Measurements from ENCODE around the gene P3H4. TPM values are rescaled to one million over a fixed set of nuclear protein-coding genes. Genes with fewer than 3 reads are reported as not detected.

Gene P3H4
- polyA plus RNA-seq, 1 donor (not counting 4 experiments of a cell fraction or from before 2014, with no cell fraction given) = 4.2 TPM

GRCh38 chr17:41792845-41793783 is 18.6 kb downstream of the P3H4 start:
- peak overlapping the region; percentile 86 for H3K9ac ChIP-seq (ENCODE audit: control insufficient read depth, extremely low read depth, insufficient read depth, low read length)

GRCh38 chr17:41787021-41787418 is 24.7 kb downstream of the P3H4 start:
- Histone ChIP-seq H3K9ac (ENCODE audit: control insufficient read depth, extremely low read depth, insufficient read depth, low read length) (peak overlapping the region; percentile 38), H3K9me1 (ENCODE audit: control insufficient read depth, extremely low read depth, insufficient read depth, low read length) (peaks cover 4% of the 10 kb centered on the region), H3K4me2 (ENCODE audit: control insufficient read depth, extremely low read depth, insufficient read depth, low read depth, low read length) (peak overlapping the region; percentile 53), H3K27me3 (ENCODE audit: control insufficient read depth, extremely low read depth, insufficient read depth, low read length) (no peaks in the 10 kb centered on the region), H2AFZ (ENCODE audit: control insufficient read depth, low read length) (no peak overlapping the region), H3K36me3 (ENCODE audit: control insufficient read depth in 2 of 2, extremely low read depth in 1 of 2, insufficient read depth in 2 of 2, low read length in 2 of 2) (peaks cover 0 to 10% of the 10 kb centered on the region in 2 experiments), H3K4me3 (ENCODE audit: control insufficient read depth in 2 of 3, extremely low read depth in 1 of 3, insufficient read depth in 2 of 3, low read depth in 1 of 3, low read length in 3 of 3) (peak overlapping the region in 2 of 3 experiments; percentile 12 to 28), H3K9me3 (ENCODE audit: control insufficient read depth, low read depth, low read length) (no peaks in the 10 kb centered on the region), H3K79me2 (ENCODE audit: control insufficient read depth, insufficient read depth, low read length) (peaks cover 37% of the 10 kb centered on the region), H3K27ac (ENCODE audit: control insufficient read depth, insufficient read depth, low read length) (peak overlapping the region; percentile 78), H4K20me1 (ENCODE audit: control insufficient read depth, extremely low read depth, insufficient read depth, low read length) (peaks cover 10% of the 10 kb centered on the region), H3K4me1 (ENCODE audit: control insufficient read depth, extremely low read depth, insufficient read depth, low read length) (peaks cover 49% of the 10 kb centered on the region)
- dilution Hi-C loops (cut with MboI; ENCODE audit: extremely low pct_ligation_motif_present, low sequenced_read_pairs) = no loop called here
- TF ChIP-seq EZH2 (IDR thresholded peaks at IDR 0.05; ENCODE audit: low read length) = no peak
- TF ChIP-seq CTCF (optimal IDR thresholded peaks at IDR 0.05 in 1 of 3, IDR thresholded peaks at IDR 0.05 in 1 of 3, conservative IDR thresholded peaks at IDR 0.05 in 1 of 3; ENCODE audit: extremely low read depth in 1 of 3, insufficient read depth in 2 of 3, low read length in 3 of 3) = no peak
- FAIRE-seq (peak; percentile 96), DNase-seq (ENCODE audit: low read depth, low spot score) (no peak)

More at GRCh38 chr17:41792845-41793783, 18.6 kb downstream of the P3H4 start:
- dilution Hi-C loops (cut with MboI; ENCODE audit: extremely low pct_ligation_motif_present, low sequenced_read_pairs) = no loop called here
- Histone ChIP-seq H3K9me3 (ENCODE audit: control insufficient read depth, low read depth, low read length) (no peaks in the 10 kb centered on the region), H3K9me1 (ENCODE audit: control insufficient read depth, extremely low read depth, insufficient read depth, low read length) (no peaks in the 10 kb centered on the region), H3K4me1 (ENCODE audit: control insufficient read depth, extremely low read depth, insufficient read depth, low read length) (peaks cover 43% of the 10 kb centered on the region), H3K4me3 (ENCODE audit: control insufficient read depth in 2 of 3, extremely low read depth in 1 of 3, insufficient read depth in 2 of 3, low read depth in 1 of 3, low read length in 3 of 3) (peak overlapping the region; percentile 31 to 62 (median 49)), H3K27ac (ENCODE audit: control insufficient read depth, insufficient read depth, low read length) (peak overlapping the region; percentile 97), H3K79me2 (ENCODE audit: control insufficient read depth, insufficient read depth, low read length) (no peaks in the 10 kb centered on the region), H3K27me3 (ENCODE audit: control insufficient read depth, extremely low read depth, insufficient read depth, low read length) (no peaks in the 10 kb centered on the region), H3K4me2 (ENCODE audit: control insufficient read depth, extremely low read depth, insufficient read depth, low read depth, low read length) (peak overlapping the region; percentile 92), H2AFZ (ENCODE audit: control insufficient read depth, low read length) (peak overlapping the region; percentile 63), H4K20me1 (ENCODE audit: control insufficient read depth, extremely low read depth, insufficient read depth, low read length) (no peaks in the 10 kb centered on the region), H3K36me3 (ENCODE audit: control insufficient read depth in 2 of 2, extremely low read depth in 1 of 2, insufficient read depth in 2 of 2, low read length in 2 of 2) (no peaks in the 10 kb centered on the region)
- TF ChIP-seq CTCF (optimal IDR thresholded peaks at IDR 0.05 in 1 of 3, IDR thresholded peaks at IDR 0.05 in 1 of 3, conservative IDR thresholded peaks at IDR 0.05 in 1 of 3; ENCODE audit: extremely low read depth in 1 of 3, insufficient read depth in 2 of 3, low read length in 3 of 3) (no peak), EZH2 (IDR thresholded peaks at IDR 0.05; ENCODE audit: low read length) (no peak)
- FAIRE-seq (peak; percentile 73), DNase-seq (ENCODE audit: low read depth, low spot score) (peak; percentile 77)
